Right atrium auricular region (tissue), 2 donors: ENCODE results near the gene HYDIN. TPM values are rescaled to one million over a fixed set of nuclear protein-coding genes. Genes with fewer than 3 reads are reported as not detected.

Source experiments
- DNase-seq: peaks from one replicate; pipeline ENCODE4 v3.0.0-alpha.2; 2019; ENCODE audit warnings: low spot score
- H3K27ac ChIP-seq, 2 donors: fragments of 200-600 bp; sonication (generic); 1 replicate in 1 of 2; 2 replicates in 1 of 2; pipeline ENCODE4 v1.5.1; 2016 to 2019
- H3K27me3 ChIP-seq, 2 donors: fragments of 200-600 bp; sonication (generic); one replicate each; pipeline versions ENCODE4 v1.5.1 to v1.6.0; 2017 to 2019
- H3K36me3 ChIP-seq: fragments of 200-600 bp; sonication (generic); one replicate; pipeline ENCODE4 v1.5.1; 2016
- H3K4me1 ChIP-seq, 2 donors: fragments of 200-600 bp; sonication (generic); one replicate each; pipeline versions ENCODE4 v1.5.1 to v1.6.0; 2017 to 2019
- H3K4me3 ChIP-seq, 2 donors: fragments of 200-600 bp; sonication (generic); 1 replicate in 1 of 2; 2 replicates in 1 of 2; pipeline ENCODE4 v1.5.1; 2017 to 2019; ENCODE audit warnings: mild to moderate bottlenecking in 1 of 2, moderate library complexity in 1 of 2
- H3K9me3 ChIP-seq, 2 donors: fragments of 200-600 bp; sonication (generic); one replicate each; pipeline ENCODE4 v1.5.1; 2019
- total RNA-seq, 2 donors: library from RNA; depleted of rRNA; stranded (reverse); fragments of >200 nt; gene quantifications; one replicate each; pipeline ENCODE4 v1.1.0, GENCODE V29; 2016
- TF ChIP-seq, protein P1 (sequence below), 2 donors: fragments of 200-600 bp; sonication (generic); IDR thresholded peaks; one replicate each; pipeline ENCODE4 v1.5.1; 2019; ENCODE audit warnings: antibody characterized with exemption in 2 of 2

Gene HYDIN
- total RNA-seq, 2 donors from 2014 or later, result 1.2 to 3.8 TPM

- no peak overlapping the region for H3K4me3 ChIP-seq
- DNase-seq, result no peak
- TF ChIP-seq, protein P1, sequence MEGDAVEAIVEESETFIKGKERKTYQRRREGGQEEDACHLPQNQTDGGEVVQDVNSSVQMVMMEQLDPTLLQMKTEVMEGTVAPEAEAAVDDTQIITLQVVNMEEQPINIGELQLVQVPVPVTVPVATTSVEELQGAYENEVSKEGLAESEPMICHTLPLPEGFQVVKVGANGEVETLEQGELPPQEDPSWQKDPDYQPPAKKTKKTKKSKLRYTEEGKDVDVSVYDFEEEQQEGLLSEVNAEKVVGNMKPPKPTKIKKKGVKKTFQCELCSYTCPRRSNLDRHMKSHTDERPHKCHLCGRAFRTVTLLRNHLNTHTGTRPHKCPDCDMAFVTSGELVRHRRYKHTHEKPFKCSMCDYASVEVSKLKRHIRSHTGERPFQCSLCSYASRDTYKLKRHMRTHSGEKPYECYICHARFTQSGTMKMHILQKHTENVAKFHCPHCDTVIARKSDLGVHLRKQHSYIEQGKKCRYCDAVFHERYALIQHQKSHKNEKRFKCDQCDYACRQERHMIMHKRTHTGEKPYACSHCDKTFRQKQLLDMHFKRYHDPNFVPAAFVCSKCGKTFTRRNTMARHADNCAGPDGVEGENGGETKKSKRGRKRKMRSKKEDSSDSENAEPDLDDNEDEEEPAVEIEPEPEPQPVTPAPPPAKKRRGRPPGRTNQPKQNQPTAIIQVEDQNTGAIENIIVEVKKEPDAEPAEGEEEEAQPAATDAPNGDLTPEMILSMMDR (IDR thresholded peaks at IDR 0.05), result no peak
- H3K27me3 ChIP-seq, result no peaks in the 10 kb centered on the region
- no peaks in the 10 kb centered on the region for H3K36me3 ChIP-seq
- H3K9me3 ChIP-seq, result no peaks in the 10 kb centered on the region
- H3K27ac ChIP-seq, result no peak overlapping the region
- H3K4me1 ChIP-seq, result no peaks in the 10 kb centered on the region
Observed at GRCh38 chr16:71254832-71255525, 24.5 kb upstream of the HYDIN start.

- no peaks in the 10 kb centered on the region for H3K27me3 ChIP-seq
- H3K36me3 ChIP-seq, result no peaks in the 10 kb centered on the region
- no peaks in the 10 kb centered on the region for H3K9me3 ChIP-seq
- DNase-seq, result no peak
- TF ChIP-seq, protein P1 (IDR thresholded peaks at IDR 0.05), result no peak
- no peak overlapping the region for H3K4me3 ChIP-seq
- H3K27ac ChIP-seq, result no peak overlapping the region
- H3K4me1 ChIP-seq, result no peaks in the 10 kb centered on the region
Observed at GRCh38 chr16:71250461-71251235, 20.1 kb upstream of the HYDIN start.

DNA sequence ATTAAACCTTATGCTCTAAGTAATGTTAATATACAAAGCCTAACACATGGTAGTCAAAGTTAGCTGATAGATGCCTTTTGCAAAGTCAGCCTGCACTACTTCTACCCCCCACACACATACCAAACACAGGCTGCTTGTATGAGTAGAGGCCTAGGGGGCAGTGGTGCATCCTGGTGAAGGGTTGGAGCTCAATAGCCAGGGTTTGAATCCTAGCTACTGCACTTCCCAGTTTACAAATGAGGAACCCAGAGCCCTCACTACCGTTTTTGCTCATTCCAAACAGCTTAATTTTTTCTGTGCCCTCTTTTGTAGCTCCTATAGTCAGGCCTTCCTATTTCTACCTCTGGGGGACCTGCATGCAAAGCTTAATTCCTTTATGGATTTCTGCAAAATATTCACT, 18.9 kb upstream of the HYDIN start:
- H3K27me3 ChIP-seq, result no peaks in the 10 kb centered on the region
- no peak for DNase-seq
- no peaks in the 10 kb centered on the region for H3K4me1 ChIP-seq
- H3K4me3 ChIP-seq, result no peak overlapping the region
- no peaks in the 10 kb centered on the region for H3K36me3 ChIP-seq
- TF ChIP-seq, protein P1 (IDR thresholded peaks at IDR 0.05), result no peak
- no peak overlapping the region for H3K27ac ChIP-seq
- no peaks in the 10 kb centered on the region for H3K9me3 ChIP-seq

DNA sequence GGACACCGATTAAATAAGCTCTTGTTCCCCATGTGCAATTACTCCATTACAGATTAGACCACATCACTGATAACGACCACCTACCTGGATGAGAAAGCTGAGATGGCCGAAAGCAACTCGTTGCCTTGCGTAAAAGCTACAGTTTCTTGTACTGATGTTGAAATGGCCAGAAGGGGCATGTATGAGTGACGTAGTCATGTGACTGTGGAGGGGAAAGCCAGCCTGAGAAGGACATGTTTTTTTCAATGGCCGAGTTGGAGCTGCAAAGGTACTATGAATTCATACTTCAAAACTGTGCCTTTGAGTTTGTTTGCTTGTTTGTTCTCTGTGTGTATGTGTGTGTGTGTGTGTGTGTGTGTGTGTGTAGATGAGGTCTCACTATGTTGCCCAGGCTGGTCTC, 17.0 kb upstream of the HYDIN start:
- H3K36me3 ChIP-seq, result no peaks in the 10 kb centered on the region
- no peaks in the 10 kb centered on the region for H3K9me3 ChIP-seq
- H3K4me3 ChIP-seq, result no peak overlapping the region
- no peak for DNase-seq
- H3K27ac ChIP-seq, result no peak overlapping the region
- TF ChIP-seq, protein P1 (IDR thresholded peaks at IDR 0.05), result no peak
- no peaks in the 10 kb centered on the region for H3K4me1 ChIP-seq
- no peaks in the 10 kb centered on the region for H3K27me3 ChIP-seq

DNA sequence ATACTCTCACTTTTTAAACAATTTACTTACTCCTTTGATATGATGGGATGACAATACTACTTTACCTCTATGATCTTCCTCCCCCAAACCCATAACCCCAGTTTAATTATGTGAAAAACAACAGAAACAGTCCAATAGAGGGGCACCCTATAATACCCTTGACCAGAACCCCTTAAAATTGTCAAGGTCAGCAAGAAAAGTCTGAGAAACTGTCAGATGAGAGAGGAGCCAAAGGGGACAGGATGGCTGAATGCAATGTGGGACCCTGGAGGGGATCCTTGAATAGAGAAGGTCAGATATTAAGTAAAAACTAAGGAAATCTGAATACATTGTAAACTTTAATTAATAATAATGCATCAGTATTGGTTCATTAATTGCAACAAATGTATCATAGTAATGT, 15.8 kb upstream of the HYDIN start:
- Histone ChIP-seq H3K27me3 (no peaks in the 10 kb centered on the region), H3K36me3 (no peaks in the 10 kb centered on the region), H3K4me3 (no peak overlapping the region), H3K27ac (no peak overlapping the region), H3K4me1 (no peaks in the 10 kb centered on the region), H3K9me3 (no peaks in the 10 kb centered on the region)
- TF ChIP-seq, protein P1 (IDR thresholded peaks at IDR 0.05), result no peak
- no peak for DNase-seq
